NCI-H524 (cell line): ENCODE results near the gene PLGLB2.
"Not testable (repeated sequence)": the region's sequence is repeated elsewhere in the genome, so short reads cannot be mapped to it uniquely, and the experiment has no call there.

Experiments used
- DNase-seq, 2 experiments: peaks; one replicate each; lab custom pipeline; 2025; lab: John Stamatoyannopoulos, UW

The PLGLB2 gene

GRCh38 chr2:87747791-87748190, at the start of gene PLGLB2:
Gene PLGLB2 (plus strand): TSS chr2:87748087. CDS start chr2:87748154, 67 bp downstream.
- DNase-seq, result not testable (repeated sequence)

GRCh38 chr2:87704572-87705323, 43.1 kb upstream of the PLGLB2 start:
- not testable (repeated sequence) for DNase-seq

- not testable (repeated sequence) for DNase-seq
Measured at GRCh38 chr2:87708368-87708767, 39.5 kb upstream of the PLGLB2 start.

- DNase-seq, result not testable (repeated sequence)
Measured at GRCh38 chr2:87727940-87728599, 19.8 kb upstream of the PLGLB2 start.

GRCh38 chr2:87740928-87741327, 7.0 kb upstream of the PLGLB2 start:
- not testable (repeated sequence) for DNase-seq

GRCh38 chr2:87742393-87743108, 5.3 kb upstream of the PLGLB2 start:
- not testable (repeated sequence) for DNase-seq

GRCh38 chr2:87743638-87744037, 4.2 kb upstream of the PLGLB2 start:
- DNase-seq, result not testable (repeated sequence)

GRCh38 chr2:87745353-87745951, 2.4 kb upstream of the PLGLB2 start:
- not testable (repeated sequence) for DNase-seq

GRCh38 chr2:87748524-87748923, 637 bp downstream of the PLGLB2 start:
- not testable (repeated sequence) for DNase-seq

GRCh38 chr2:87750560-87750959, 2.7 kb downstream of the PLGLB2 start:
- DNase-seq, result not testable (repeated sequence)

- DNase-seq, result not testable (repeated sequence)
Measured at GRCh38 chr2:87754759-87755158, 6.9 kb downstream of the PLGLB2 start.
